Right lobe of liver (tissue), 6 donors: Measurements from ENCODE around the gene DDX60. TPM values are rescaled to one million over a fixed set of nuclear protein-coding genes. Genes with fewer than 3 reads are reported as not detected.
"Not testable (repeated sequence)": the region's sequence is repeated elsewhere in the genome, so short reads cannot be mapped to it uniquely, and the experiment has no call there.

Source experiments
- ATAC-seq, 4 donors: fragments of 200-7000 bp; cut with Tn5 transposase; one replicate each; pipeline ENCODE4 v1.9.1; 2020; ENCODE audit warnings: mild to moderate bottlenecking in 4 of 4, moderate library complexity in 4 of 4
- DNase-seq, 3 donors: peaks; one replicate each; pipeline ENCODE4 v3.0.0-alpha.2; 2020
- H3K27ac ChIP-seq, 3 donors: fragments of 200-600 bp; one replicate each; pipeline ENCODE4 v1.8.0; 2022
- H3K27me3 ChIP-seq, 2 donors: fragments of 200-600 bp; one replicate each; pipeline ENCODE4 v1.8.0; 2022
- H3K36me3 ChIP-seq, 4 donors: fragments of 200-600 bp; sonication (generic) in 1 of 4; one replicate each; pipeline versions ENCODE4 v1.5.1 to v1.8.0; 2017 to 2022; ENCODE audit warnings: control low read depth in 1 of 4
- H3K4me1 ChIP-seq, 4 donors: fragments of 200-600 bp; sonication (generic) in 1 of 4; one replicate each; pipeline versions ENCODE4 v1.5.1 to v1.8.0; 2017 to 2022; ENCODE audit warnings: control low read depth in 1 of 4
- H3K4me3 ChIP-seq, 3 donors: fragments of 200-600 bp; one replicate each; pipeline ENCODE4 v1.8.0; 2022
- H3K9me3 ChIP-seq, 4 donors: fragments of 200-600 bp; sonication (generic) in 1 of 4; one replicate each; pipeline versions ENCODE4 v1.5.1 to v1.8.0; 2017 to 2022; ENCODE audit warnings: control low read depth in 1 of 4
- POLR2A ChIP-seq: fragments of 450-650 bp; IDR thresholded peaks from one replicate; pipeline ENCODE4 v1.6.1; 2017; ENCODE audit warnings: antibody characterized with exemption, mild to moderate bottlenecking
- WGBS: methylation state at CpG from one replicate; pipeline ENCODE4 v1.1.6; 2018; ENCODE audit warnings: low coverage, low lambda C conversion rate; ENCODE audit not compliant: insufficient coverage; ENCODE audit errors: missing lambda C conversion rate; 5-methylcytosine and 5-hydroxymethylcytosine counted together
- intact Hi-C, 2 donors: fragments of 100-400 bp; cut with DNase I; formaldehyde crosslinking; loops; one replicate each; pipeline versions ENCODE4 v1.11.2 to v1.14.1; 2022
- total RNA-seq, 6 experiments: library from RNA; depleted of rRNA in 2 of 6; stranded (reverse); fragments of >200 nt in 2 of 6; fragmentation: NEBNext Ultra II Directional in 3 of 6; extraction: Animal tissue kit (Norgen Biotek cat#: 25700) in 3 of 6; gene quantifications; one replicate each; pipeline versions ENCODE4 v1.1.0 to v1.2.4, GENCODE V29; 2016 to 2023
- TF ChIP-seq, protein P1 (sequence below), 4 donors: fragments of 200-600 bp in 3 of 4; fragments of 450-650 bp in 1 of 4; IDR thresholded peaks; one replicate each; pipeline versions ENCODE4 v1.5.1 to v1.8.0; 2016 to 2022; ENCODE audit warnings: antibody characterized with exemption in 4 of 4, mild to moderate bottlenecking in 2 of 4
- donor health status: DM: no; HTN: yes; CAD: no.
- donor health status: DM: no; HTN: no; CAD: no.
- donor health status: DM: no; HTN: no; CAD: no.
- donor health status: DM: no; HTN: yes; CAD: no.
- donor health status: DM: no; HTN: yes; CAD: no.

Gene DDX60
- total RNA-seq, 6 experiments from 2014 or later: 5.6 to 15.8 (median 10.6) TPM

GRCh38 chr4:168221301-168221700 lies 97.3 kb downstream of the DDX60 start:
- ATAC-seq: no peak
- Histone ChIP-seq H3K36me3 (peaks cover 0 to 3% (median 0%) of the 10 kb centered on the region in 4 donors), H3K4me3 (no peak overlapping the region), H3K9me3 (no peaks in the 10 kb centered on the region), H3K4me1 (no peaks in the 10 kb centered on the region), H3K27me3 (no peaks in the 10 kb centered on the region), H3K27ac (no peak overlapping the region)
- DNase-seq: no peak
- WGBS: 23% methylated on average over 2 of the region's 2 CpGs
- TF ChIP-seq, protein P1, sequence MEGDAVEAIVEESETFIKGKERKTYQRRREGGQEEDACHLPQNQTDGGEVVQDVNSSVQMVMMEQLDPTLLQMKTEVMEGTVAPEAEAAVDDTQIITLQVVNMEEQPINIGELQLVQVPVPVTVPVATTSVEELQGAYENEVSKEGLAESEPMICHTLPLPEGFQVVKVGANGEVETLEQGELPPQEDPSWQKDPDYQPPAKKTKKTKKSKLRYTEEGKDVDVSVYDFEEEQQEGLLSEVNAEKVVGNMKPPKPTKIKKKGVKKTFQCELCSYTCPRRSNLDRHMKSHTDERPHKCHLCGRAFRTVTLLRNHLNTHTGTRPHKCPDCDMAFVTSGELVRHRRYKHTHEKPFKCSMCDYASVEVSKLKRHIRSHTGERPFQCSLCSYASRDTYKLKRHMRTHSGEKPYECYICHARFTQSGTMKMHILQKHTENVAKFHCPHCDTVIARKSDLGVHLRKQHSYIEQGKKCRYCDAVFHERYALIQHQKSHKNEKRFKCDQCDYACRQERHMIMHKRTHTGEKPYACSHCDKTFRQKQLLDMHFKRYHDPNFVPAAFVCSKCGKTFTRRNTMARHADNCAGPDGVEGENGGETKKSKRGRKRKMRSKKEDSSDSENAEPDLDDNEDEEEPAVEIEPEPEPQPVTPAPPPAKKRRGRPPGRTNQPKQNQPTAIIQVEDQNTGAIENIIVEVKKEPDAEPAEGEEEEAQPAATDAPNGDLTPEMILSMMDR (IDR thresholded peaks at IDR 0.05): no peak
- no peak for TF ChIP-seq POLR2A
- intact Hi-C loops: no loop called here

DNA sequence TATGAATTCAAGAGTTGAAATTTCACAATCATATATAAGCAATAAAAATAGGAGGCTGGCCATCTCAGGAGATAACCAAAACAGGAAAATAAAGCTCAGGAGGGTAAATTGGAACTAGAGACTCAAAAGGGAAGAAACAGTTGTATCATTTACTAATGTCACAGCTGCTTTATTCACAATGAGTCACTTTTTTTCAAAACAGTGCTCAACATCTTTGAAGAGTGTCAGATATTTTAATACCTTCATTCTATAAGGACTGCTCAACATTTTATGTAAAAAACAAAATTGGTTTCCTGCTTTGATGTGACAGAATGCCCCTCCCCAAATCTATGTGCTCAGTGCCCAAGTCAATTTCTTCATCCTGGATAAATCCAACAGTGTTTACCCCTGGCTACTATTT lies 97.7 kb downstream of the DDX60 start:
- intact Hi-C loops: no loop called here
- H3K4me3 ChIP-seq: no peak overlapping the region
- H3K27me3 ChIP-seq: no peaks in the 10 kb centered on the region
- H3K9me3 ChIP-seq: no peaks in the 10 kb centered on the region
- ATAC-seq: no peak
- DNase-seq: no peak
- TF ChIP-seq POLR2A: no peak
- TF ChIP-seq, protein P1 (IDR thresholded peaks at IDR 0.05): no peak
- peaks cover 0 to 3% (median under 1%) of the 10 kb centered on the region in 4 donors for H3K36me3 ChIP-seq
- no peaks in the 10 kb centered on the region for H3K4me1 ChIP-seq
- no peak overlapping the region for H3K27ac ChIP-seq

DNA sequence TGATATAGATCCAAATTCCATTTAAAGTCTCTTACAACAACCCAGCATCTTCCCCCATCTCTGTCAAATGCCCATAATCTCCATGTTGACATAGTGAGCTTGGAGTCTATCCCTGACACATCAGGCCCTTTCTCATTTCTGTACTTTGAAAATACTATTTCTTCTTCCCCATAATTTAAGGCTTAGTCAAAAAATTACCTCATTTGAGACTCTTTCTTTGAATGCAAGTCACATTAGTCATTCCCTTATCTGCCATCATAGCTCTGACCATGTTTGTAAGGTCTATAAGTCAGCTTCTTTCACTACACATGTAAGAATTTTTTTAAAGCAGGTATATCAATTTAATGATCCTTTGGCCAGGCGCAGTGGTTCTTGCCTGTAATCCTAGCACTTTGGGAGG lies 99.9 kb downstream of the DDX60 start:
- Histone ChIP-seq H3K36me3 (peaks cover 0 to 3% (median under 1%) of the 10 kb centered on the region in 4 donors), H3K9me3 (no peaks in the 10 kb centered on the region), H3K4me3 (no peak overlapping the region), H3K27ac (no peak overlapping the region), H3K27me3 (no peaks in the 10 kb centered on the region), H3K4me1 (no peaks in the 10 kb centered on the region)
- WGBS: 100% methylated on average over 1 of the region's 1 CpG
- DNase-seq: no peak
- intact Hi-C loops: no loop called here
- ATAC-seq: no peak
- TF ChIP-seq POLR2A: no peak
- TF ChIP-seq, protein P1 (IDR thresholded peaks at IDR 0.05): no peak

DNA sequence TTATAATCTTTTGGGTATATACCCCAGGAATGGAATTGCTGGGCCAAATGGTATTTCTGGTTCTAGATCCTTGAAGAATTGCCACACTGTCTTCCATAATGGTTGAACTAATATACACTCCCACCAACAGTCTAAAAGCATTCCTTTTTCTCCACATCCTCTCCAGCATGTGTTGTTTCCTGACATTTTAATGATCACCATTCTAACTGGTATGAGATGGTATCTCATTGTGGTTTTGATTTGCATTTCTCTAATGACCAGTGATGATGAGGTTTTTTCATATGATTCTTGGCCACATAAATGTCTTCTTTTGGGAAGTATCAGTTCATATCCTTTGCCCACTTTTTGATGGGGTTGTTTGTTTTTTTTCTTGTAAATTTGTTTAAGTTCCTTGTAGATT lies 105.0 kb downstream of the DDX60 start:
- H3K36me3 ChIP-seq, H3K4me1 ChIP-seq, H3K9me3 ChIP-seq, H3K27ac ChIP-seq, intact Hi-C loops, DNase-seq, ATAC-seq, H3K27me3 ChIP-seq, H3K4me3 ChIP-seq: not testable (repeated sequence)

DNA sequence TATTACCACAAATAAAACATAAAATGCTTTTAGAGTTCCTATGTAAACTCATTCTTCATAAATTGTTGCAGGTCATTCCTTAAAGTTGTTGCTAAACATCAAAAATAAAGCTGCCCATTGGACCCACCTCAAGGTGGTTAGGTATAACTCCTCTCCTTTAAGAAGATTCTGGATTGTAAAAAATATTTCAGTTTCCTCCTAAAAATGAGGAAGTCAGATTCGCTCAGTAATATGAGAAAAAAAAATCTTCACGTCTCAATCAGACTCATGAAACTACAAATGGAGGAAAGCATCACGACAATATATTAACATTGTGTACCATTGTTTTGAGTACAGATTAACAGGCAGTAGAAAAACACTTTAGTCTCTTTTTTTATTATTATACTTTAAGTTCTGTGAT lies 105.9 kb downstream of the DDX60 start:
- H3K9me3 ChIP-seq: no peaks in the 10 kb centered on the region
- H3K4me3 ChIP-seq: no peak overlapping the region
- ATAC-seq (no peak), DNase-seq (no peak)
- no peaks in the 10 kb centered on the region for H3K27me3 ChIP-seq
- no peak overlapping the region for H3K27ac ChIP-seq
- intact Hi-C loops: no loop called here
- H3K4me1 ChIP-seq: no peaks in the 10 kb centered on the region
- 53% methylated on average over 3 of the region's 3 CpGs for WGBS
- TF ChIP-seq POLR2A: no peak
- TF ChIP-seq, protein P1 (IDR thresholded peaks at IDR 0.05): no peak
- peaks cover 0 to 3% (median 0%) of the 10 kb centered on the region in 4 donors for H3K36me3 ChIP-seq
